Endothelial cell (in vitro differentiated cells): ENCODE data around the gene FTCDNL1. TPM values are rescaled to one million over a fixed set of nuclear protein-coding genes. Genes with fewer than 3 reads are reported as not detected.

Source experiments
- DNase-seq: peaks from one replicate; pipeline ENCODE4 v3.0.0; 2021; ENCODE audit warnings: low spot score
- H3K27ac Mint-ChIP-seq: one replicate; pipeline ENCODE4 v1.8.0; 2021; ENCODE audit warnings: mixed read lengths, inconsistent platforms; ENCODE audit not compliant: unreplicated experiment
- H3K27me3 Mint-ChIP-seq: one replicate; pipeline ENCODE4 v1.8.0; 2021; ENCODE audit warnings: mild to moderate bottlenecking, moderate library complexity, mixed read lengths, inconsistent platforms; ENCODE audit not compliant: unreplicated experiment
- H3K36me3 Mint-ChIP-seq: one replicate; pipeline ENCODE4 v1.8.0; 2021; ENCODE audit warnings: mild to moderate bottlenecking, low read depth, mixed read lengths, inconsistent platforms; ENCODE audit not compliant: unreplicated experiment
- H3K4me1 Mint-ChIP-seq: one replicate; pipeline ENCODE4 v1.8.0; 2021; ENCODE audit warnings: mild to moderate bottlenecking, mixed read lengths, inconsistent platforms; ENCODE audit not compliant: unreplicated experiment
- H3K4me3 Mint-ChIP-seq: one replicate; pipeline ENCODE4 v1.8.0; 2021; ENCODE audit warnings: mild to moderate bottlenecking, mixed read lengths, inconsistent platforms; ENCODE audit not compliant: unreplicated experiment
- H3K9me3 Mint-ChIP-seq: one replicate; pipeline ENCODE4 v1.8.0; 2021; ENCODE audit warnings: mixed read lengths, inconsistent platforms; ENCODE audit not compliant: unreplicated experiment
- total RNA-seq: library from RNA; stranded (reverse); fragmentation: NEBNext Ultra II Directional; extraction: Animal tissue kit (Norgen Biotek cat#: 25700); gene quantifications from one replicate; pipeline ENCODE4 v1.2.1, GENCODE V29; 2021; ENCODE audit not compliant: unreplicated experiment
- TF ChIP-seq, protein P1 (sequence below): fragments of 200-600 bp; sonication (generic); IDR thresholded peaks from one replicate; pipeline ENCODE4 v1.5.0; 2021; ENCODE audit warnings: antibody characterized with exemption; ENCODE audit not compliant: unreplicated experiment

Gene FTCDNL1
- total RNA-seq, 1 donor from 2014 or later = 1.0 TPM

DNA sequence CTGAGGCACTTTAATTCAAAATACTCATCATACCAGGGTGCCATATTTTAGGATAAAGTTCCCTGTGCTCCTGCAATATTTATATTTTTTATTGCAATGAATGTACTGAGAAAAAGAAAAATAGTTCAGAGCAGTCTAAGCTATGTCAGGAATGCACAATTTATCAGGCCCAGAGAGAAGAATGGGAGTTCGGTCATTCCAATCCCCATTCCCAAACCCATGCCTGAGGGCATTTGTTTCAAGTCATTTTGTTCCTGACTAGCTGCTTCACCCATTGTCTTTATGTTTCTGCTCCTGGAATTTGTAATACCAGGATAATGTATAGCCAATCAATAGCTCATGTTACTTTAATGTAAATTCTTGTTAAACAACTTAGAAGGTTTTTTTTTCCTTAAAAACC lies 24.4 kb upstream of the FTCDNL1 start:
- Mint-ChIP-seq H3K9me3 (no peaks in the 10 kb centered on the region), H3K27ac (no peak overlapping the region), H3K27me3 (no peaks in the 10 kb centered on the region), H3K4me1 (peaks cover 3% of the 10 kb centered on the region), H3K36me3 (peaks cover 12% of the 10 kb centered on the region), H3K4me3 (no peak overlapping the region)
- no peak for DNase-seq
- TF ChIP-seq, protein P1, sequence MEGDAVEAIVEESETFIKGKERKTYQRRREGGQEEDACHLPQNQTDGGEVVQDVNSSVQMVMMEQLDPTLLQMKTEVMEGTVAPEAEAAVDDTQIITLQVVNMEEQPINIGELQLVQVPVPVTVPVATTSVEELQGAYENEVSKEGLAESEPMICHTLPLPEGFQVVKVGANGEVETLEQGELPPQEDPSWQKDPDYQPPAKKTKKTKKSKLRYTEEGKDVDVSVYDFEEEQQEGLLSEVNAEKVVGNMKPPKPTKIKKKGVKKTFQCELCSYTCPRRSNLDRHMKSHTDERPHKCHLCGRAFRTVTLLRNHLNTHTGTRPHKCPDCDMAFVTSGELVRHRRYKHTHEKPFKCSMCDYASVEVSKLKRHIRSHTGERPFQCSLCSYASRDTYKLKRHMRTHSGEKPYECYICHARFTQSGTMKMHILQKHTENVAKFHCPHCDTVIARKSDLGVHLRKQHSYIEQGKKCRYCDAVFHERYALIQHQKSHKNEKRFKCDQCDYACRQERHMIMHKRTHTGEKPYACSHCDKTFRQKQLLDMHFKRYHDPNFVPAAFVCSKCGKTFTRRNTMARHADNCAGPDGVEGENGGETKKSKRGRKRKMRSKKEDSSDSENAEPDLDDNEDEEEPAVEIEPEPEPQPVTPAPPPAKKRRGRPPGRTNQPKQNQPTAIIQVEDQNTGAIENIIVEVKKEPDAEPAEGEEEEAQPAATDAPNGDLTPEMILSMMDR = no peak

DNA sequence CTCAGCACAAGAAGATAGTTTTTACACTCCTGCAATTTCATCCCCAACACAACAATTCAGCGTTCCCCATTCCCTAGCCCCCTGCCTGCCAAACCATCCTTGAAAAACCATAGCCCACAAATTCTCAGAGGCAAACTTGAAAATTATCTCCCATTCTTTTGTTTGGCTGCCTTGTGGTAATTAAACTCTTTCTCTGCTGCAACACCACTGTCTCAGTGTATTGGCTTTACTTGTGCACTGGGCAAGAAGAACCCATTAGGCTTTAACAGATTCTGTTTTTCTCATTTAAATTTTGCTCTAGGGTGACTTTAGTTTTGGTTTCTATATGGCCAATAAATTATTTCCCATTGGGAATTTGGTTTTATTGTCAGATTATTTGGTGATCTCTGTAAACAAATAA lies 23.2 kb upstream of the FTCDNL1 start:
- H3K9me3 Mint-ChIP-seq = no peaks in the 10 kb centered on the region
- peaks cover 12% of the 10 kb centered on the region for H3K36me3 Mint-ChIP-seq
- no peak overlapping the region for H3K27ac Mint-ChIP-seq
- H3K4me3 Mint-ChIP-seq = no peak overlapping the region
- H3K27me3 Mint-ChIP-seq = no peaks in the 10 kb centered on the region
- TF ChIP-seq, protein P1 = no peak
- peaks cover 11% of the 10 kb centered on the region for H3K4me1 Mint-ChIP-seq
- DNase-seq = no peak

DNA sequence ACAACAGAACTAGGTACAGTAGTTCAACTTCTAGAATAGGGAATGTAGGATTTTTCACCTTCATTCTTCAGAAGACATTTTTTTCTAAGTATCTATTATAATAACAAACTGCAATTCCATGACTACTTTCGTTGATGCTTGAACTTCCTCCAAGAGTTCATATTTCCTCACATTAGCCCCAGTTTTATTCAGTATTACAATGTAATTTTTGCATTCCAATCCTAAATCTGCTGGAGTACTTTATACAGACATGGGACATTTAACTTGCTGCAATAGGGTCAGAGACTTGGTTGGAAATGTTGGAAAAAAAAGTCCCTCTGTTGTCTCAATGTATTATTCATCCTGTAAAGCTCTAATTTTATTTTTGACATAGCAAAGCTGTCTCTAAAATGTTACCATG lies 19.6 kb upstream of the FTCDNL1 start:
- no peak overlapping the region for H3K4me3 Mint-ChIP-seq
- no peaks in the 10 kb centered on the region for H3K27me3 Mint-ChIP-seq
- H3K27ac Mint-ChIP-seq = no peak overlapping the region
- TF ChIP-seq, protein P1 = no peak
- no peak for DNase-seq
- no peaks in the 10 kb centered on the region for H3K9me3 Mint-ChIP-seq
- peaks cover 20% of the 10 kb centered on the region for H3K4me1 Mint-ChIP-seq
- peaks cover 12% of the 10 kb centered on the region for H3K36me3 Mint-ChIP-seq

DNA sequence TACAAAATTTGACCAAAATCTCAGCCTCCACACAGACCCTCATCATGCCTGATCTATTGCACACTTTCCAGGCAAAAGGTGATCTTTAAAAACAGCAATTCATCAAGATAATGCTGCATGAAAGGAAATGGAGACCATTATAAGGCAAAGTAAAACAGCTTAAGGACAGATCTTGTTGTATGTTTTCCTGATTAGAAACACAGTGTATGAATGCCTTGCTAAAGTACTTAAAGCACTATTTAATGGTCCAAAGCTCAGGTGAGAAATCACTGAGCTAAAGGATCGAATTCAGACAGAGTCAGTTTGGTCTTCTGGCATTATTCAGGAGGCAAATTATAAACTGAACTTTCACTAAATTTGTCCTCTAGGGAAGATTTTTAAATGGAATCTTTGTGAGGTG lies 18.7 kb upstream of the FTCDNL1 start:
- Mint-ChIP-seq H3K27ac (peak overlapping the region; percentile 38), H3K27me3 (no peaks in the 10 kb centered on the region), H3K4me1 (peaks cover 20% of the 10 kb centered on the region), H3K4me3 (peak overlapping the region; percentile 16), H3K36me3 (peaks cover 8% of the 10 kb centered on the region), H3K9me3 (no peaks in the 10 kb centered on the region)
- TF ChIP-seq, protein P1 = no peak
- DNase-seq = no peak

DNA sequence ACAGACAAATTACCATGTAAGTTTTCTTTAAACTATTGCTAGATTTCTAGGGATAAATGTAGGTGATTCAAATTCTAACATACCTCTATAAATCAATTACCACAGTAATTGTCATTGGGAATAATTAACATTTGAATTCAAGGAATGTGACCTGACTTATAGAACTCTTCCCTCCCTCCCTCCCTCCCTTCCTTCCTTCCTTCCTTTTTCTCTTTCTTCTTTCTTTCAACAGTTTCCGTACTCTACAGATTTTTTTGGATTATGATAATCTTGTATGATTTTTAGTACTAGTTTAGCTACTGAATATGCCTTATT lies 18.2 kb upstream of the FTCDNL1 start:
- H3K4me1 Mint-ChIP-seq = peaks cover 20% of the 10 kb centered on the region
- peak overlapping the region; percentile 38 for H3K27ac Mint-ChIP-seq
- H3K9me3 Mint-ChIP-seq = no peaks in the 10 kb centered on the region
- TF ChIP-seq, protein P1 = no peak
- H3K27me3 Mint-ChIP-seq = no peaks in the 10 kb centered on the region
- no peak for DNase-seq
- H3K4me3 Mint-ChIP-seq = no peak overlapping the region
- peaks cover 4% of the 10 kb centered on the region for H3K36me3 Mint-ChIP-seq
